A673 (cell line): Measurements from ENCODE around the gene ANKS1B. TPM values are rescaled to one million over a fixed set of nuclear protein-coding genes. Genes with fewer than 3 reads are reported as not detected.

Experiments used
- BruUV-seq: library from RNA; stranded (reverse); fragments of 400-500 nt; replicated peaks from 2 replicates; lab custom pipeline; 2021; lab: Mats Ljungman, UMichigan
- CTCF ChIA-PET: fragments of 300-600 bp; sonication (Branson Sonifier 250); formaldehyde crosslinking; loops from one replicate; lab custom pipeline; 2022; ENCODE audit warnings: antibody characterized with exemption; lab: Charles Lee
- POLR2A ChIA-PET: fragments of 300-600 bp; sonication (Branson Sonifier 250); formaldehyde crosslinking; loops from one replicate; lab custom pipeline; 2022; ENCODE audit warnings: antibody characterized with exemption; ENCODE audit not compliant: low non-redundant PET; lab: Charles Lee
- DNase-seq: peaks from one replicate; pipeline ENCODE4 v3.0.0-alpha.2; 2015; ENCODE audit warnings: low spot score
- H3K27ac ChIP-seq: fragments of 200-600 bp; sonication (generic); 2 replicates; pipeline ENCODE4 v1.5.1; 2016; ENCODE audit warnings: mixed run types, low read depth, mild to moderate bottlenecking, mixed read lengths, antibody characterized with exemption, low read length; ENCODE audit not compliant: poor library complexity, severe bottlenecking
- H3K27me3 ChIP-seq: fragments of 200-600 bp; sonication (generic); replicated peaks from 2 replicates; pipeline ENCODE4 v1.6.1; 2017; ENCODE audit warnings: mixed run types, low read depth, mild to moderate bottlenecking, mixed read lengths, antibody characterized with exemption, low read length; ENCODE audit not compliant: insufficient read depth, poor library complexity
- H3K36me3 ChIP-seq: fragments of 200-600 bp; sonication (generic); 2 replicates; pipeline ENCODE4 v1.6.1; 2016; ENCODE audit warnings: mixed run types, mild to moderate bottlenecking, mixed read lengths, antibody characterized with exemption, low read length; ENCODE audit not compliant: insufficient read depth, poor library complexity, severe bottlenecking
- H3K4me1 ChIP-seq: fragments of 200-600 bp; sonication (generic); 2 replicates; pipeline ENCODE4 v1.6.1; 2017; ENCODE audit warnings: mixed run types, mild to moderate bottlenecking, mixed read lengths, antibody characterized with exemption, low read length; ENCODE audit not compliant: insufficient read depth, poor library complexity, severe bottlenecking
- H3K4me3 ChIP-seq: fragments of 200-600 bp; sonication (generic); 2 replicates; pipeline ENCODE4 v1.5.1; 2016; ENCODE audit warnings: low read depth, mixed run types, mild to moderate bottlenecking, mixed read lengths, low read length; ENCODE audit not compliant: poor library complexity, severe bottlenecking
- H3K9me3 ChIP-seq: fragments of 200-600 bp; sonication (generic); 2 replicates; pipeline ENCODE4 v1.6.1; 2016; ENCODE audit warnings: mixed run types, low read depth, mild to moderate bottlenecking, mixed read lengths, antibody characterized with exemption, low read length; ENCODE audit not compliant: poor library complexity, severe bottlenecking
- CTCF ChIP-seq: fragments of 300-800, 200-600 bp; sonication (generic); conservative IDR thresholded peaks from 2 replicates; pipeline ENCODE4 v1.5.1; 2017; ENCODE audit warnings: low read depth, mild to moderate bottlenecking, antibody characterized with exemption, low read length, moderate library complexity, mixed read lengths
- EZH2 ChIP-seq: fragments of 200-600 bp; sonication (generic); IDR thresholded peaks from 2 replicates; pipeline ENCODE4 v1.6.1; 2017; ENCODE audit warnings: borderline replicate concordance, low read depth, mild to moderate bottlenecking, mixed read lengths, antibody characterized with exemption, low read length; ENCODE audit not compliant: poor library complexity, severe bottlenecking
- intact Hi-C: fragments of 100-400 bp; cut with micrococcal nuclease; formaldehyde crosslinking; loops from one replicate; pipeline ENCODE4 v1.10.0; 2022; ENCODE audit not compliant: unreplicated experiment
- total RNA-seq: library from RNA; stranded (reverse); gene quantifications from 2 replicates; pipeline ENCODE4 v1.2.3, GENCODE V29; 2021

Gene ANKS1B
- total RNA-seq, 1 experiment from 2014 or later, result 0.99 TPM

GRCh38 chr12:99680276-99680675 is 304.5 kb downstream of the ANKS1B start:
- no TSS peak for BruUV-seq
- ChIA-PET CTCF (no interaction called here), POLR2A (no interaction called here)
- DNase-seq, result no peak
- H3K27ac ChIP-seq, result no peak overlapping the region
- no peaks in the 10 kb centered on the region for H3K36me3 ChIP-seq
- H3K4me1 ChIP-seq, result no peaks in the 10 kb centered on the region
- no peaks in the 10 kb centered on the region for H3K9me3 ChIP-seq
- intact Hi-C loops, result no loop called here
- no peak for TF ChIP-seq EZH2
- no peak for TF ChIP-seq CTCF
- no peak overlapping the region for H3K4me3 ChIP-seq
- H3K27me3 ChIP-seq, result no peaks in the 10 kb centered on the region

- Histone ChIP-seq H3K27me3 (no peaks in the 10 kb centered on the region), H3K27ac (no peak overlapping the region), H3K4me1 (no peaks in the 10 kb centered on the region), H3K4me3 (no peak overlapping the region), H3K36me3 (no peaks in the 10 kb centered on the region), H3K9me3 (no peaks in the 10 kb centered on the region)
- TF ChIP-seq CTCF (no peak), EZH2 (no peak)
- CTCF ChIA-PET, result no interaction called here
- POLR2A ChIA-PET, result no interaction called here
- DNase-seq, result no peak
- intact Hi-C loops, result no loop called here
- BruUV-seq, result no TSS peak
These were observed 314.1 kb downstream of the ANKS1B start for GRCh38 chr12:99670635-99671034.

- intact Hi-C loops, result loop anchor here (2.0 kb wide), 1 partner anchor 616 kb away; no protein-coding TSS in a partner anchor
- ChIA-PET CTCF (interaction anchor here (1.2 kb wide), 1 partner anchor 272 kb away, joined by 5 read pairs; no protein-coding TSS in a partner anchor), POLR2A (no interaction called here)
- no peaks in the 10 kb centered on the region for H3K36me3 ChIP-seq
- BruUV-seq, result no TSS peak
- TF ChIP-seq CTCF, result peak; percentile 48; the same call in 1 of the 2 replicates
- no peak for TF ChIP-seq EZH2
- H3K9me3 ChIP-seq, result no peaks in the 10 kb centered on the region
- no peaks in the 10 kb centered on the region for H3K27me3 ChIP-seq
- no peaks in the 10 kb centered on the region for H3K4me1 ChIP-seq
- no peak overlapping the region for H3K4me3 ChIP-seq
- peak; percentile 1 for DNase-seq
- H3K27ac ChIP-seq, result no peak overlapping the region
These were observed 325.9 kb downstream of the ANKS1B start for GRCh38 chr12:99658671-99659349.
